Stomach smooth muscle (tissue), 2 donors: ENCODE results near the gene TBC1D9.

Experiments
- H3K27ac ChIP-seq: one replicate; pipeline ENCODE4 v1.7.0; 2013; ENCODE audit warnings: mild to moderate bottlenecking, low read length, inconsistent platforms
- H3K27me3 ChIP-seq, 2 donors: one replicate each; pipeline ENCODE4 v1.7.0; 2013; ENCODE audit warnings: low read length in 2 of 2; ENCODE audit not compliant: insufficient read depth in 2 of 2, control insufficient read depth in 1 of 2
- H3K36me3 ChIP-seq, 2 donors: one replicate each; pipeline ENCODE4 v1.7.0; 2013; ENCODE audit warnings: low read length in 2 of 2; ENCODE audit not compliant: control insufficient read depth in 2 of 2, insufficient read depth in 2 of 2
- H3K4me1 ChIP-seq: one replicate; pipeline ENCODE4 v1.7.0; 2013; ENCODE audit warnings: low read length; ENCODE audit not compliant: control insufficient read depth, insufficient read depth
- H3K4me3 ChIP-seq, 2 donors: one replicate each; pipeline ENCODE4 v1.7.0; 2013; ENCODE audit warnings: low read length in 2 of 2
- H3K9ac ChIP-seq, 2 donors: one replicate each; pipeline ENCODE4 v1.7.0; 2013; ENCODE audit warnings: low read length in 2 of 2, mild to moderate bottlenecking in 1 of 2
- H3K9me3 ChIP-seq, 2 donors: one replicate each; pipeline ENCODE4 v1.7.0; 2013; ENCODE audit warnings: low read length in 2 of 2; ENCODE audit not compliant: control insufficient read depth in 2 of 2
- donor health status: healthy.
- donor health status: Pancreatic carcinoma.

Gene TBC1D9

GRCh38 chr4:140579278-140579677 is 176.9 kb downstream of the TBC1D9 start:
- Histone ChIP-seq H3K27me3 (peaks cover 16 to 36% of the 10 kb centered on the region in 2 donors), H3K4me3 (no peak overlapping the region)

GRCh38 chr4:140575489-140575888 is 180.7 kb downstream of the TBC1D9 start:
- Histone ChIP-seq H3K27me3 (peaks cover 23 to 37% of the 10 kb centered on the region in 2 donors), H3K36me3 (no peaks in the 10 kb centered on the region), H3K4me1 (no peaks in the 10 kb centered on the region), H3K4me3 (no peak overlapping the region), H3K9me3 (peaks cover 0 to 8% of the 10 kb centered on the region in 2 donors), H3K27ac (no peak overlapping the region), H3K9ac (no peak overlapping the region)

More at GRCh38 chr4:140579278-140579677, 176.9 kb downstream of the TBC1D9 start:
- no peak overlapping the region for H3K27ac ChIP-seq
- no peaks in the 10 kb centered on the region for H3K36me3 ChIP-seq
- no peaks in the 10 kb centered on the region for H3K9me3 ChIP-seq
- no peak overlapping the region for H3K9ac ChIP-seq
- H3K4me1 ChIP-seq = no peaks in the 10 kb centered on the region

- H3K9ac ChIP-seq = no peak overlapping the region
- no peaks in the 10 kb centered on the region for H3K36me3 ChIP-seq
- H3K4me1 ChIP-seq = peaks cover 15% of the 10 kb centered on the region
- H3K27me3 ChIP-seq = peaks cover 41 to 42% of the 10 kb centered on the region in 2 donors
- peaks cover 0 to 8% of the 10 kb centered on the region in 2 donors for H3K9me3 ChIP-seq
- H3K27ac ChIP-seq = no peak overlapping the region
- H3K4me3 ChIP-seq = no peak overlapping the region
Observed at GRCh38 chr4:140571620-140572019, 184.6 kb downstream of the TBC1D9 start.
